ENCODE data around the gene CEPT1. TPM values are rescaled to one million over a fixed set of nuclear protein-coding genes. Genes with fewer than 3 reads are reported as not detected.

Gene CEPT1
- polyA plus RNA-seq, 3 donors from 2014 or later: 14.7 to 20.9 (median 19.2) TPM

- H3K4me1 Mint-ChIP-seq: peaks cover 2 to 13% of the 10 kb centered on the region in 2 donors
Measured at GRCh38 chr1:111161843-111162487, 21.9 kb downstream of the CEPT1 start.

GRCh38 chr1:111162488-111162880 is 22.5 kb downstream of the CEPT1 start:
- peaks cover 13 to 29% (median 16%) of the 10 kb centered on the region in 3 donors for H3K36me3 Mint-ChIP-seq
- no peak overlapping the region for H3K4me3 Mint-ChIP-seq
- H3K27me3 Mint-ChIP-seq (ENCODE audit: low read depth in 3 of 3): no peaks in the 10 kb centered on the region
- no peak for DNase-seq
- H3K9me3 Mint-ChIP-seq: no peaks in the 10 kb centered on the region
- H3K27ac Mint-ChIP-seq: peak overlapping the region in 1 of 6 donors; percentile 12
- peaks cover 2 to 13% of the 10 kb centered on the region in 2 donors for H3K4me1 Mint-ChIP-seq

More at GRCh38 chr1:111161843-111162487, 21.9 kb downstream of the CEPT1 start:
- Mint-ChIP-seq H3K36me3 (peaks cover 13 to 29% (median 16%) of the 10 kb centered on the region in 3 donors), H3K27ac (peak overlapping the region in 1 of 6 donors; percentile 12), H3K9me3 (no peaks in the 10 kb centered on the region), H3K4me3 (no peak overlapping the region), H3K27me3 (ENCODE audit: low read depth in 3 of 3) (no peaks in the 10 kb centered on the region)
- DNase-seq: no peak

- H3K27me3 Mint-ChIP-seq (ENCODE audit: low read depth in 3 of 3): no peaks in the 10 kb centered on the region
- no peak for DNase-seq
- no peak overlapping the region for H3K4me3 Mint-ChIP-seq
- H3K36me3 Mint-ChIP-seq: peaks cover 13 to 35% (median 21%) of the 10 kb centered on the region in 3 donors
- no peak overlapping the region for H3K27ac Mint-ChIP-seq
- peaks cover 2 to 13% of the 10 kb centered on the region in 2 donors for H3K4me1 Mint-ChIP-seq
- H3K9me3 Mint-ChIP-seq: no peaks in the 10 kb centered on the region
Measured at GRCh38 chr1:111163363-111163762, 23.3 kb downstream of the CEPT1 start.

- DNase-seq: no peak
- Mint-ChIP-seq H3K27ac (no peak overlapping the region), H3K4me1 (peaks cover 2 to 13% of the 10 kb centered on the region in 2 donors), H3K9me3 (no peaks in the 10 kb centered on the region), H3K36me3 (peaks cover 13 to 41% (median 18%) of the 10 kb centered on the region in 3 donors), H3K27me3 (ENCODE audit: low read depth in 3 of 3) (peaks cover 0 to 2% (median 0%) of the 10 kb centered on the region in 3 donors), H3K4me3 (no peak overlapping the region)
Measured at GRCh38 chr1:111164151-111164550, 24.1 kb downstream of the CEPT1 start.

GRCh38 chr1:111172463-111172862 is 32.4 kb downstream of the CEPT1 start:
- Mint-ChIP-seq H3K36me3 (peaks cover 15 to 50% (median 23%) of the 10 kb centered on the region in 3 donors), H3K27me3 (ENCODE audit: low read depth in 3 of 3) (peaks cover 0 to 2% (median 0%) of the 10 kb centered on the region in 3 donors), H3K27ac (peak overlapping the region in 1 of 6 donors; percentile 48), H3K4me3 (no peak overlapping the region), H3K9me3 (no peaks in the 10 kb centered on the region), H3K4me1 (peaks cover 4 to 35% of the 10 kb centered on the region in 2 donors)
- DNase-seq: no peak

GRCh38 chr1:111174070-111174469 is 34.0 kb downstream of the CEPT1 start:
- H3K4me1 Mint-ChIP-seq: peaks cover 4 to 47% of the 10 kb centered on the region in 2 donors
- H3K27me3 Mint-ChIP-seq (ENCODE audit: low read depth in 3 of 3): no peaks in the 10 kb centered on the region
- no peaks in the 10 kb centered on the region for H3K9me3 Mint-ChIP-seq
- H3K36me3 Mint-ChIP-seq: peaks cover 9 to 39% (median 21%) of the 10 kb centered on the region in 3 donors
- no peak overlapping the region for H3K4me3 Mint-ChIP-seq
- no peak for DNase-seq
- H3K27ac Mint-ChIP-seq: peak overlapping the region in 4 of 6 donors; percentile 1 to 67 (median 18)

GRCh38 chr1:111175349-111175748 is 35.3 kb downstream of the CEPT1 start:
- no peak for DNase-seq
- peaks cover 9 to 31% (median 19%) of the 10 kb centered on the region in 3 donors for H3K36me3 Mint-ChIP-seq
- H3K4me1 Mint-ChIP-seq: peaks cover 14 to 60% of the 10 kb centered on the region in 2 donors
- no peaks in the 10 kb centered on the region for H3K9me3 Mint-ChIP-seq
- H3K27me3 Mint-ChIP-seq (ENCODE audit: low read depth in 3 of 3): no peaks in the 10 kb centered on the region
- no peak overlapping the region for H3K27ac Mint-ChIP-seq
- no peak overlapping the region for H3K4me3 Mint-ChIP-seq

- Mint-ChIP-seq H3K4me1 (peaks cover 17 to 72% of the 10 kb centered on the region in 2 donors), H3K36me3 (peaks cover 9 to 31% (median 19%) of the 10 kb centered on the region in 3 donors)
Measured at GRCh38 chr1:111176678-111177077, 36.7 kb downstream of the CEPT1 start.

GRCh38 chr1:111179968-111180533 is 40.0 kb downstream of the CEPT1 start:
- H3K4me1 Mint-ChIP-seq: peaks cover 26 to 81% of the 10 kb centered on the region in 2 donors
- no peaks in the 10 kb centered on the region for H3K9me3 Mint-ChIP-seq
- H3K4me3 Mint-ChIP-seq: no peak overlapping the region
- DNase-seq: no peak
- H3K36me3 Mint-ChIP-seq: peaks cover 9 to 25% (median 20%) of the 10 kb centered on the region in 3 donors
- no peaks in the 10 kb centered on the region for H3K27me3 Mint-ChIP-seq (ENCODE audit: low read depth in 3 of 3)
- peak overlapping the region; percentile 28 to 86 (median 72) for H3K27ac Mint-ChIP-seq

More at GRCh38 chr1:111176678-111177077, 36.7 kb downstream of the CEPT1 start:
- no peak for DNase-seq
- no peaks in the 10 kb centered on the region for H3K27me3 Mint-ChIP-seq (ENCODE audit: low read depth in 3 of 3)
- H3K27ac Mint-ChIP-seq: no peak overlapping the region
- H3K9me3 Mint-ChIP-seq: no peaks in the 10 kb centered on the region
- H3K4me3 Mint-ChIP-seq: no peak overlapping the region

- Mint-ChIP-seq H3K4me3 (no peak overlapping the region), H3K27me3 (ENCODE audit: low read depth in 3 of 3) (no peaks in the 10 kb centered on the region), H3K36me3 (peaks cover under 1 to 24% (median 22%) of the 10 kb centered on the region in 3 donors), H3K27ac (peak overlapping the region; percentile 25 to 86 (median 70)), H3K4me1 (peaks cover 41 to 89% of the 10 kb centered on the region in 2 donors), H3K9me3 (no peaks in the 10 kb centered on the region)
- no peak for DNase-seq
Measured at GRCh38 chr1:111182052-111182451, 42.0 kb downstream of the CEPT1 start.

- no peak for DNase-seq
- Mint-ChIP-seq H3K36me3 (peaks cover 7 to 32% (median 30%) of the 10 kb centered on the region in 3 donors), H3K9me3 (no peaks in the 10 kb centered on the region), H3K27ac (peak overlapping the region; percentile 56 to 85 (median 70)), H3K27me3 (ENCODE audit: low read depth in 3 of 3) (no peaks in the 10 kb centered on the region), H3K4me3 (no peak overlapping the region), H3K4me1 (peaks cover 53 to 92% of the 10 kb centered on the region in 2 donors)
Measured at GRCh38 chr1:111183308-111184069, 43.5 kb downstream of the CEPT1 start.

- DNase-seq: no peak
- peaks cover 17 to 43% (median 40%) of the 10 kb centered on the region in 3 donors for H3K36me3 Mint-ChIP-seq
- no peaks in the 10 kb centered on the region for H3K9me3 Mint-ChIP-seq
- H3K4me3 Mint-ChIP-seq: no peak overlapping the region
- H3K27ac Mint-ChIP-seq: peak overlapping the region in 5 of 6 donors; percentile 63 to 85 (median 71)
- H3K27me3 Mint-ChIP-seq (ENCODE audit: low read depth in 3 of 3): no peaks in the 10 kb centered on the region
- H3K4me1 Mint-ChIP-seq: peaks cover 61 to 96% of the 10 kb centered on the region in 2 donors
Measured at GRCh38 chr1:111184663-111185062, 44.6 kb downstream of the CEPT1 start.

- no peaks in the 10 kb centered on the region for H3K9me3 Mint-ChIP-seq
- H3K27me3 Mint-ChIP-seq (ENCODE audit: low read depth in 3 of 3): no peaks in the 10 kb centered on the region
- H3K36me3 Mint-ChIP-seq: peaks cover 37 to 83% (median 70%) of the 10 kb centered on the region in 3 donors
- peak overlapping the region; percentile 4 to 64 (median 56) for H3K4me3 Mint-ChIP-seq
- no peak for DNase-seq
- peak overlapping the region; percentile 95 to 99 (median 98) for H3K27ac Mint-ChIP-seq
- peaks cover 95 to 100% of the 10 kb centered on the region in 2 donors for H3K4me1 Mint-ChIP-seq
Measured at GRCh38 chr1:111190931-111191451, 51.0 kb downstream of the CEPT1 start.
